WTC11 (cell line): ENCODE measurements around the gene FERMT1. TPM values are rescaled to one million over a fixed set of nuclear protein-coding genes. Genes with fewer than 3 reads are reported as not detected.

Source experiments
- ATAC-seq: fragments of 200-7000 bp; cut with Tn5 transposase; 2 replicates; pipeline ENCODE4 v1.10.0; 2021; ENCODE audit warnings: mild to moderate bottlenecking, moderate library complexity
- CTCF ChIA-PET: fragments of 300-600 bp; sonication (Branson Sonifier 250); formaldehyde crosslinking; loops from one replicate; lab custom pipeline; 2021; ENCODE audit warnings: antibody characterized with exemption; lab: Charles Lee
- POLR2A ChIA-PET: fragments of 350-600 bp; sonication (Branson Sonifier 250); formaldehyde crosslinking; loops from one replicate; lab custom pipeline; 2021; ENCODE audit warnings: antibody characterized with exemption; lab: Charles Lee
- DNase-seq: peaks from one replicate; pipeline ENCODE4 v3.0.0; 2021; ENCODE audit warnings: low spot score
- H3K27ac Mint-ChIP-seq: 2 replicates; pipeline ENCODE4 v1.8.0; 2021; ENCODE audit warnings: mixed read lengths
- H3K27me3 Mint-ChIP-seq: 2 replicates; pipeline ENCODE4 v1.8.0; 2021; ENCODE audit warnings: low read depth, mild to moderate bottlenecking, moderate library complexity, mixed read lengths
- H3K36me3 Mint-ChIP-seq: 2 replicates; pipeline ENCODE4 v1.8.0; 2021; ENCODE audit warnings: mixed read lengths
- H3K4me1 Mint-ChIP-seq: 2 replicates; pipeline ENCODE4 v1.8.0; 2022; ENCODE audit warnings: mixed read lengths
- H3K4me3 Mint-ChIP-seq: 2 replicates; pipeline ENCODE4 v1.8.0; 2021; ENCODE audit warnings: mild to moderate bottlenecking, moderate library complexity, mixed read lengths
- H3K9me3 Mint-ChIP-seq: 2 replicates; pipeline ENCODE4 v1.8.0; 2021; ENCODE audit warnings: mixed read lengths
- ATF1 ChIP-seq: sonication (generic); formaldehyde crosslinking; IDR thresholded peaks from 2 replicates; pipeline ENCODE4 v1.8.1; 2023; ENCODE audit warnings: mild to moderate bottlenecking, moderate library complexity, missing genetic modification reagents
- ATF2 ChIP-seq: sonication (generic); formaldehyde crosslinking; IDR thresholded peaks from 2 replicates; pipeline ENCODE4 v1.8.1; 2022; ENCODE audit warnings: low read depth, missing genetic modification reagents, borderline replicate concordance
- E2F5 ChIP-seq: sonication (generic); formaldehyde crosslinking; IDR thresholded peaks from 2 replicates; pipeline ENCODE4 v1.8.1; 2022; ENCODE audit warnings: mild to moderate bottlenecking, moderate library complexity, missing genetic modification reagents
- EMX1 ChIP-seq: fragments of 250-450 bp; sonication (Bioruptor Pico); IDR thresholded peaks from 2 replicates; pipeline ENCODE4 v1.8.0; 2021; ENCODE audit warnings: mild to moderate bottlenecking
- ESRRA ChIP-seq: sonication (generic); formaldehyde crosslinking; IDR thresholded peaks from 2 replicates; pipeline ENCODE4 v1.8.1; 2022; ENCODE audit warnings: mild to moderate bottlenecking, missing genetic modification reagents, borderline replicate concordance
- FOXJ3 ChIP-seq: sonication (generic); formaldehyde crosslinking; IDR thresholded peaks from 2 replicates; pipeline ENCODE4 v1.9.0; 2021; ENCODE audit warnings: missing genetic modification reagents, mild to moderate bottlenecking, borderline replicate concordance
- FOXP1 ChIP-seq: sonication (generic); formaldehyde crosslinking; IDR thresholded peaks from 2 replicates; pipeline ENCODE4 v1.8.0; 2022; ENCODE audit warnings: missing genetic modification reagents, mild to moderate bottlenecking, moderate library complexity, borderline replicate concordance
- GTF2I ChIP-seq: fragments of 250-450 bp; sonication (Bioruptor Pico); conservative IDR thresholded peaks from 2 replicates; pipeline ENCODE4 v1.4.0; 2021; ENCODE audit warnings: mild to moderate bottlenecking
- JAZF1 ChIP-seq: fragments of 250-450 bp; sonication (Bioruptor Pico); IDR thresholded peaks from 2 replicates; pipeline ENCODE4 v1.9.0; 2021; ENCODE audit warnings: moderate library complexity, mild to moderate bottlenecking, inconsistent platforms
- KAT7 ChIP-seq: sonication (generic); formaldehyde crosslinking; IDR thresholded peaks from 2 replicates; pipeline ENCODE4 v1.8.1; 2023; ENCODE audit warnings: missing genetic modification reagents, mild to moderate bottlenecking, borderline replicate concordance
- NR1H2 ChIP-seq: sonication (generic); formaldehyde crosslinking; IDR thresholded peaks from 2 replicates; pipeline ENCODE4 v1.9.0; 2021; ENCODE audit warnings: mild to moderate bottlenecking, moderate library complexity, missing genetic modification reagents
- NR2C2 ChIP-seq: sonication (generic); formaldehyde crosslinking; IDR thresholded peaks from 2 replicates; pipeline ENCODE4 v1.8.0; 2022; ENCODE audit warnings: mild to moderate bottlenecking, missing genetic modification reagents
- NR3C1 ChIP-seq: sonication (generic); formaldehyde crosslinking; conservative IDR thresholded peaks from 2 replicates; pipeline ENCODE4 v1.8.1; 2023; ENCODE audit warnings: low read depth, mild to moderate bottlenecking, missing genetic modification reagents
- OVOL2 ChIP-seq: fragments of 250-450 bp; sonication (Bioruptor Pico); IDR thresholded peaks from 2 replicates; pipeline ENCODE4 v1.9.0; 2021; ENCODE audit warnings: mild to moderate bottlenecking, borderline replicate concordance
- SOX15 ChIP-seq: fragments of 250-450 bp; sonication (Bioruptor Pico); IDR thresholded peaks from 2 replicates; pipeline ENCODE4 v1.9.0; 2021; ENCODE audit warnings: mild to moderate bottlenecking
- SP1 ChIP-seq: sonication (generic); formaldehyde crosslinking; conservative IDR thresholded peaks from 2 replicates; pipeline ENCODE4 v1.8.1; 2022; ENCODE audit warnings: missing genetic modification reagents
- TEAD4 ChIP-seq: sonication (generic); formaldehyde crosslinking; IDR thresholded peaks from 2 replicates; pipeline ENCODE4 v1.8.0; 2022; ENCODE audit warnings: mild to moderate bottlenecking, missing genetic modification reagents
- ZNF219 ChIP-seq: sonication (generic); formaldehyde crosslinking; IDR thresholded peaks from 2 replicates; pipeline ENCODE4 v1.8.0; 2023; ENCODE audit warnings: missing genetic modification reagents, mild to moderate bottlenecking, borderline replicate concordance
- ZNF425 ChIP-seq: fragments of 250-450 bp; sonication (Bioruptor Pico); conservative IDR thresholded peaks from 2 replicates; pipeline ENCODE4 v1.9.0; 2021; ENCODE audit warnings: mild to moderate bottlenecking
- total RNA-seq: library from RNA; stranded (reverse); gene quantifications from 3 replicates; pipeline ENCODE4 v1.2.3, GENCODE V29; 2021
- TF ChIP-seq, protein P1 (sequence below): sonication (generic); formaldehyde crosslinking; conservative IDR thresholded peaks from 2 replicates; pipeline ENCODE4 v1.8.1; 2022; ENCODE audit warnings: mild to moderate bottlenecking, missing genetic modification reagents
- TF ChIP-seq, protein P2 (sequence below): fragments of 250-450 bp; sonication (Bioruptor Pico); IDR thresholded peaks from 2 replicates; pipeline ENCODE4 v2.1.2; 2022; ENCODE audit warnings: mild to moderate bottlenecking, moderate library complexity
- TF ChIP-seq, protein P3 (sequence below): sonication (generic); formaldehyde crosslinking; IDR thresholded peaks from 2 replicates; pipeline ENCODE4 v1.8.0; 2023; ENCODE audit warnings: missing genetic modification reagents, mild to moderate bottlenecking, borderline replicate concordance
- TF ChIP-seq, protein P4 (sequence below): sonication (generic); formaldehyde crosslinking; IDR thresholded peaks from 2 replicates; pipeline ENCODE4 v1.8.0; 2023; ENCODE audit warnings: missing genetic modification reagents
- TF ChIP-seq, protein P5 (sequence below): sonication (generic); formaldehyde crosslinking; IDR thresholded peaks from 2 replicates; pipeline ENCODE4 v1.8.1; 2023; ENCODE audit warnings: mild to moderate bottlenecking, missing genetic modification reagents, moderate library complexity

The FERMT1 gene
- total RNA-seq, 1 experiment from 2014 or later: 23.0 TPM

DNA sequence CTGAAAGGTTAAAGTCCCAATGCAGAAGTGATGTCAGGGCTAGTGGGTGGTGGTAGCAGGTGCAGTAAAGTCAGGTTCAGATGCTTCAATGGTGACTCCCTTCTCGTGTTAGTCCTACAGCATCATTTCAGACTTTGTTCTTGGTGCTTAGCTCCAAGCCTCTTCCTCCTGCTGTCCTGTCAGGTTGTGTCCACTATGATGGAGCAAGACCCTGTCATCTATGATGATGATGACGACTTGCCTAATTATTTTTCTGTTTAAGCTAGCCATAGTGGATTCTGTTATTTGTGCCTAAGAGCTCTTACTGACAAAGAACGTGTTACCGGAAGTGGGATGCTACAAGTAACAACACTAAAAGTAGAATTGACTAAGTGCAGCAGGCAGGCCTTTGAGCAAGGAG lies 5.0 kb upstream of the FERMT1 start:
- peaks cover 3% of the 10 kb centered on the region; the same call in 1 of the 2 replicates for H3K9me3 Mint-ChIP-seq
- peaks cover 13% of the 10 kb centered on the region for H3K4me1 Mint-ChIP-seq
- no peaks in the 10 kb centered on the region for H3K36me3 Mint-ChIP-seq
- no peak overlapping the region for H3K27ac Mint-ChIP-seq
- DNase-seq (no peak), ATAC-seq (no peak)
- H3K4me3 Mint-ChIP-seq: no peak overlapping the region
- CTCF ChIA-PET: no interaction called here
- H3K27me3 Mint-ChIP-seq: peaks cover 4% of the 10 kb centered on the region; the same call in 1 of the 2 replicates
- TF ChIP-seq, protein P1, sequence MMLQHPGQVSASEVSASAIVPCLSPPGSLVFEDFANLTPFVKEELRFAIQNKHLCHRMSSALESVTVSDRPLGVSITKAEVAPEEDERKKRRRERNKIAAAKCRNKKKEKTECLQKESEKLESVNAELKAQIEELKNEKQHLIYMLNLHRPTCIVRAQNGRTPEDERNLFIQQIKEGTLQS: no peak
- TF ChIP-seq ESRRA (no peak), JAZF1 (CRISPR knock-in tag) (no peak), NR1H2 (no peak), SP1 (no peak), SOX15 (CRISPR knock-in tag) (no peak), NR2C2 (no peak), E2F5 (CRISPR knock-in tag) (no peak), ZNF219 (CRISPR knock-in tag) (no peak), ZNF425 (CRISPR knock-in tag) (no peak), ATF2 (CRISPR knock-in tag) (no peak), ATF1 (CRISPR knock-in tag) (no peak), FOXP1 (CRISPR knock-in tag) (no peak), FOXJ3 (CRISPR knock-in tag) (no peak), TEAD4 (CRISPR knock-in tag) (no peak)
- TF ChIP-seq, protein P2, sequence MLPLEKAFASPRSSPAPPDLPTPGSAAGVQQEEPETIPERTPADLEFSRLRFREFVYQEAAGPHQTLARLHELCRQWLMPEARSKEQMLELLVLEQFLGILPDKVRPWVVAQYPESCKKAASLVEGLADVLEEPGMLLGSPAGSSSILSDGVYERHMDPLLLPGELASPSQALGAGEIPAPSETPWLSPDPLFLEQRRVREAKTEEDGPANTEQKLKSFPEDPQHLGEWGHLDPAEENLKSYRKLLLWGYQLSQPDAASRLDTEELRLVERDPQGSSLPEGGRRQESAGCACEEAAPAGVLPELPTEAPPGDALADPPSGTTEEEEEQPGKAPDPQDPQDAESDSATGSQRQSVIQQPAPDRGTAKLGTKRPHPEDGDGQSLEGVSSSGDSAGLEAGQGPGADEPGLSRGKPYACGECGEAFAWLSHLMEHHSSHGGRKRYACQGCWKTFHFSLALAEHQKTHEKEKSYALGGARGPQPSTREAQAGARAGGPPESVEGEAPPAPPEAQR: no peak
- TF ChIP-seq, all 79 proteins: peak for 0
- POLR2A ChIA-PET: no interaction called here

- no peak for DNase-seq
- Mint-ChIP-seq H3K27me3 (peaks cover 2% of the 10 kb centered on the region; the same call in 1 of the 2 replicates), H3K27ac (no peak overlapping the region), H3K4me3 (no peak overlapping the region), H3K9me3 (peaks cover under 1% of the 10 kb centered on the region; the same call in 1 of the 2 replicates), H3K4me1 (peaks cover 19% of the 10 kb centered on the region), H3K36me3 (no peaks in the 10 kb centered on the region)
- ATAC-seq: no peak
- POLR2A ChIA-PET: no interaction called here
- CTCF ChIA-PET: no interaction called here
- TF ChIP-seq, protein P3, sequence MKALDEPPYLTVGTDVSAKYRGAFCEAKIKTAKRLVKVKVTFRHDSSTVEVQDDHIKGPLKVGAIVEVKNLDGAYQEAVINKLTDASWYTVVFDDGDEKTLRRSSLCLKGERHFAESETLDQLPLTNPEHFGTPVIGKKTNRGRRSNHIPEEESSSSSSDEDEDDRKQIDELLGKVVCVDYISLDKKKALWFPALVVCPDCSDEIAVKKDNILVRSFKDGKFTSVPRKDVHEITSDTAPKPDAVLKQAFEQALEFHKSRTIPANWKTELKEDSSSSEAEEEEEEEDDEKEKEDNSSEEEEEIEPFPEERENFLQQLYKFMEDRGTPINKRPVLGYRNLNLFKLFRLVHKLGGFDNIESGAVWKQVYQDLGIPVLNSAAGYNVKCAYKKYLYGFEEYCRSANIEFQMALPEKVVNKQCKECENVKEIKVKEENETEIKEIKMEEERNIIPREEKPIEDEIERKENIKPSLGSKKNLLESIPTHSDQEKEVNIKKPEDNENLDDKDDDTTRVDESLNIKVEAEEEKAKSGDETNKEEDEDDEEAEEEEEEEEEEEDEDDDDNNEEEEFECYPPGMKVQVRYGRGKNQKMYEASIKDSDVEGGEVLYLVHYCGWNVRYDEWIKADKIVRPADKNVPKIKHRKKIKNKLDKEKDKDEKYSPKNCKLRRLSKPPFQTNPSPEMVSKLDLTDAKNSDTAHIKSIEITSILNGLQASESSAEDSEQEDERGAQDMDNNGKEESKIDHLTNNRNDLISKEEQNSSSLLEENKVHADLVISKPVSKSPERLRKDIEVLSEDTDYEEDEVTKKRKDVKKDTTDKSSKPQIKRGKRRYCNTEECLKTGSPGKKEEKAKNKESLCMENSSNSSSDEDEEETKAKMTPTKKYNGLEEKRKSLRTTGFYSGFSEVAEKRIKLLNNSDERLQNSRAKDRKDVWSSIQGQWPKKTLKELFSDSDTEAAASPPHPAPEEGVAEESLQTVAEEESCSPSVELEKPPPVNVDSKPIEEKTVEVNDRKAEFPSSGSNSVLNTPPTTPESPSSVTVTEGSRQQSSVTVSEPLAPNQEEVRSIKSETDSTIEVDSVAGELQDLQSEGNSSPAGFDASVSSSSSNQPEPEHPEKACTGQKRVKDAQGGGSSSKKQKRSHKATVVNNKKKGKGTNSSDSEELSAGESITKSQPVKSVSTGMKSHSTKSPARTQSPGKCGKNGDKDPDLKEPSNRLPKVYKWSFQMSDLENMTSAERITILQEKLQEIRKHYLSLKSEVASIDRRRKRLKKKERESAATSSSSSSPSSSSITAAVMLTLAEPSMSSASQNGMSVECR (CRISPR knock-in tag): no peak
- TF ChIP-seq, protein P4, sequence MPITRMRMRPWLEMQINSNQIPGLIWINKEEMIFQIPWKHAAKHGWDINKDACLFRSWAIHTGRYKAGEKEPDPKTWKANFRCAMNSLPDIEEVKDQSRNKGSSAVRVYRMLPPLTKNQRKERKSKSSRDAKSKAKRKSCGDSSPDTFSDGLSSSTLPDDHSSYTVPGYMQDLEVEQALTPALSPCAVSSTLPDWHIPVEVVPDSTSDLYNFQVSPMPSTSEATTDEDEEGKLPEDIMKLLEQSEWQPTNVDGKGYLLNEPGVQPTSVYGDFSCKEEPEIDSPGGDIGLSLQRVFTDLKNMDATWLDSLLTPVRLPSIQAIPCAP (CRISPR knock-in tag): no peak
- no peak for TF ChIP-seq NR3C1 (CRISPR knock-in tag)
- TF ChIP-seq KAT7 (CRISPR knock-in tag): no peak
- no peak for TF ChIP-seq EMX1 (CRISPR knock-in tag)
- no peak for TF ChIP-seq GTF2I (CRISPR knock-in tag)
- TF ChIP-seq, protein P5, sequence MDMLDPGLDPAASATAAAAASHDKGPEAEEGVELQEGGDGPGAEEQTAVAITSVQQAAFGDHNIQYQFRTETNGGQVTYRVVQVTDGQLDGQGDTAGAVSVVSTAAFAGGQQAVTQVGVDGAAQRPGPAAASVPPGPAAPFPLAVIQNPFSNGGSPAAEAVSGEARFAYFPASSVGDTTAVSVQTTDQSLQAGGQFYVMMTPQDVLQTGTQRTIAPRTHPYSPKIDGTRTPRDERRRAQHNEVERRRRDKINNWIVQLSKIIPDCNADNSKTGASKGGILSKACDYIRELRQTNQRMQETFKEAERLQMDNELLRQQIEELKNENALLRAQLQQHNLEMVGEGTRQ: no peak
- no peak for TF ChIP-seq SP1
- TF ChIP-seq OVOL2 (CRISPR knock-in tag): no peak
These were observed 4.0 kb upstream of the FERMT1 start for GRCh38 chr20:6126846-6127245.
